Omental fat pad (tissue), 4 donors: ENCODE results near the gene FXYD2. TPM values are rescaled to one million over a fixed set of nuclear protein-coding genes. Genes with fewer than 3 reads are reported as not detected.

Source experiments
- ATAC-seq: fragments of 150-250 bp; one replicate; pipeline ENCODE4 v1.9.1; 2016; ENCODE audit warnings: mild to moderate bottlenecking, moderate library complexity; ENCODE audit not compliant: low FRiP score
- DNase-seq: peaks from one replicate; pipeline ENCODE4 v3.0.0-alpha.2; 2019; ENCODE audit warnings: low spot score
- total RNA-seq, 4 donors: library from RNA; depleted of rRNA; stranded (reverse); fragments of >200 nt; gene quantifications; one replicate each; pipeline ENCODE4 v1.1.0, GENCODE V29; 2016
- TF ChIP-seq, protein P1 (sequence below), 3 donors: fragments of 450-650 bp; IDR thresholded peaks; one replicate each; pipeline ENCODE4 v1.5.1; 2016 to 2017; ENCODE audit warnings: antibody characterized with exemption in 3 of 3, mild to moderate bottlenecking in 3 of 3, moderate library complexity in 2 of 3

FXYD2 gene
- total RNA-seq, 4 donors from 2014 or later = 1.1 to 4.3 (median 2.0) TPM

DNA sequence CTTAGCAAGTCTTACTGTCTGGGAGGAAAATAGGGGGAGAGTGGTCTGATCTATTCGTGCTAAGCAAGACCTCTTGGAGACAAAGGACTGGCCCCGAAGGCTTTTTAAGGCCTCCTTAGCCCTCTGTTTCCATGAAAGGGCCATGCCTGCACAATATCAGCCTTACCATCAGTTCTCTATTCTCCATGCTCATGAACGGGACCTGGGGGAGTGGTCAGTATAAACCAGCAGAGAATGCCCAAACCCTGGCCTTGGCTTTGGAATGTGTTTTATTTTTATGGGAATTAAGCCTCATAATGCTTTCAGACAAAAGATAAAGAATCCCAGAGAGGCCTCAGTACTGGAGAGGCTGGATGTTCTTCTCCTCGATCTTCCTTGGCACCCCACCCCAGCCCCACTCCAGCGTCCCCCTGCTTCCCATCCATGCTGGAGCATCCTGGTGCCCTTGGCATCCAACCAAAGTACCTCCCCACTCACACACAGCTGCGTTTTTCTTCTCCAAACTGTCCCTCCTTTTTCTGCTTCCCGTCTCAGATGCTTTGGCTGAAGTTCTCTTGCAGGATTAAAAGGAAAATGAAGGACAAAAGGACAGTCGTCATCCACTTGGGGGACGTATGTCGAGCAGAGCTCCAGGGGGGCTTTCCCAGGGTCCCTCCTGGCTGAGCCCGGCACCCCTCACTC is 33.3 kb upstream of the FXYD2 start:
- DNase-seq (no peak), ATAC-seq (no peak)
- TF ChIP-seq, protein P1, sequence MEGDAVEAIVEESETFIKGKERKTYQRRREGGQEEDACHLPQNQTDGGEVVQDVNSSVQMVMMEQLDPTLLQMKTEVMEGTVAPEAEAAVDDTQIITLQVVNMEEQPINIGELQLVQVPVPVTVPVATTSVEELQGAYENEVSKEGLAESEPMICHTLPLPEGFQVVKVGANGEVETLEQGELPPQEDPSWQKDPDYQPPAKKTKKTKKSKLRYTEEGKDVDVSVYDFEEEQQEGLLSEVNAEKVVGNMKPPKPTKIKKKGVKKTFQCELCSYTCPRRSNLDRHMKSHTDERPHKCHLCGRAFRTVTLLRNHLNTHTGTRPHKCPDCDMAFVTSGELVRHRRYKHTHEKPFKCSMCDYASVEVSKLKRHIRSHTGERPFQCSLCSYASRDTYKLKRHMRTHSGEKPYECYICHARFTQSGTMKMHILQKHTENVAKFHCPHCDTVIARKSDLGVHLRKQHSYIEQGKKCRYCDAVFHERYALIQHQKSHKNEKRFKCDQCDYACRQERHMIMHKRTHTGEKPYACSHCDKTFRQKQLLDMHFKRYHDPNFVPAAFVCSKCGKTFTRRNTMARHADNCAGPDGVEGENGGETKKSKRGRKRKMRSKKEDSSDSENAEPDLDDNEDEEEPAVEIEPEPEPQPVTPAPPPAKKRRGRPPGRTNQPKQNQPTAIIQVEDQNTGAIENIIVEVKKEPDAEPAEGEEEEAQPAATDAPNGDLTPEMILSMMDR (IDR thresholded peaks at IDR 0.05) = no peak

DNA sequence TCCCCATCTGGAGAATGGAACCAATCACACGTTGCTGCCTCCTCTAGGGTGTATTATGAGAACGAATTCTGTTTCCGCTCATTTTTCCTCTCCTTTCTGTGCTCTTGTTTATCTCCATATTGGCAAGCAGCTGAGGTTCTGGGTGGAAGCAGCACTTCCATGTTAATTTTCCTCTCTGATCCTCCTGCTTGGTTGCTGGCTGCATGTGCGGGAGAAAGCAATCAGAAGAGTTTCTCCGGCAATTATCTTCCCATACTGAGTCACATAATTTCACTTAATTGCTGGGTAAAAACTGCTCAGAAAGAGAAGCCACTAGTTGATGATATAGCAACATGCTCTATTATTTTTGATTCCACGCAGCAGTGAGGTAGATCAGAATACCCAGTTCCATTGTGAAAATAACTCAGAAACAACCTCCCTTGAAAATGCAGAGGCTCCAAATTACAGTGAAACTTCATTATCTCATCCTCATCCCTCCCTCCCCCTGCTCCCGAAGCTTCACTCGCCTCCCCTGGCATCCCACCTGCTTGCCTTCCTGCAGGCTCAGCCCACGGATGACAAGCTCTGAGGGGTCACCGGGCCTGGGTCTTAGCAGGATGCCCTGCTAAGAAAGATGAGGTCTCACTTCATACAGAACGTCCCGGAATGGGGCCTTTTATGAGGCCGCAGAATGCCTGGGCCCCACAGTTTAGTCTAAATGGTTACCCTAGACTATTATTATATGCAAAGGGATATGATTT is 31.5 kb upstream of the FXYD2 start:
- ATAC-seq (no peak), DNase-seq (no peak)
- TF ChIP-seq, protein P1 (IDR thresholded peaks at IDR 0.05) = no peak

DNA sequence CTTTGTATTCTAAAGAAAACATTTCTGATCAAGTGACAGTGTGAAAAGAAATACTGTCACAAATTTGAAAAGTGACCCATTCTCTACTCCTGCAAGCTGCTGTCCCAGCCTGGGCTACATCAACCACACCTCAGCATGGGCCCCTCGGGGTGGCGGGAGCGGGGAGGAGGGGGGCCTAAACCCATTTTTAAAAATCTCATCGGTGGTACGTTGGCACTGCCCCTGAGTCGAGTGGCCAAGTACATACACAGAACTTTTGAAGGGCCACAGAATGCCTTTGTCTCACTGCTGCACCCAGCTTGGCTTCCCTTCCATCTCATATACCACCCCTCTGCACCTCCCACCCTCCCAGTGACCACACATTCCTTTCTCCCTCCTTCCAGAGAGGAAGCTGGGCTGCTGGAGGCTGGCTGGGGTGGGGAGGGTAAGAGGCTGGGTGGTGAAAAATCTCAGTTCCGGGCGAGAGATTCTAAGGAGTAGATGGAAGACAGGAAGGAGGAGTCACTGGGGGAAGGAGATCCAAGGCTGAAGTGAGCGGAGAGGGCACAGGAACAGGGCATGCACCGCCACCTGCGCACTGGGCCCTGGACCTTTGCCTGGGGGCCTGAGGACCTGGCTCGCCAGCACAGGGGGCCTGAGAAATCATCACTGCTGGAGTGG is 30.8 kb upstream of the FXYD2 start:
- ATAC-seq = no peak
- no peak for DNase-seq
- TF ChIP-seq, protein P1 (IDR thresholded peaks at IDR 0.05) = no peak

DNA sequence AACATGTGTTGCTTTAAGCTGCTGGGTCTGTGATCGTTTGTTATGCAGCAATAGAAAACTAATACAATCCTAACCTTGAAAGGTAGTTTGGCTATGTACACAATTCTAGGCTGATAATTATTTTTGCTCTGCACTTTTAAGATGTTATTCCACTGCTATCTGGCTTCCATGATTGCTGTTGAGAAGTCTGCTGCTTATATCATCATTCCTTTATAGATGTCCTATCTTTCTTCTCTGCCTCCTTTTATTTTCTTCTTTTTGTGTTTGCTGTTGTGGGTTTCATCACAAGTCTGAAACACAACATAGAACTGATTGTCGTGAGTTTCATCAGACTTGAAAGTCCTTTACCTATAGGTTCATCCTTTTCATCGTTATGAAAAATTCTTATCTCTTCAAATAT is 27.8 kb upstream of the FXYD2 start:
- no peak for ATAC-seq

DNA sequence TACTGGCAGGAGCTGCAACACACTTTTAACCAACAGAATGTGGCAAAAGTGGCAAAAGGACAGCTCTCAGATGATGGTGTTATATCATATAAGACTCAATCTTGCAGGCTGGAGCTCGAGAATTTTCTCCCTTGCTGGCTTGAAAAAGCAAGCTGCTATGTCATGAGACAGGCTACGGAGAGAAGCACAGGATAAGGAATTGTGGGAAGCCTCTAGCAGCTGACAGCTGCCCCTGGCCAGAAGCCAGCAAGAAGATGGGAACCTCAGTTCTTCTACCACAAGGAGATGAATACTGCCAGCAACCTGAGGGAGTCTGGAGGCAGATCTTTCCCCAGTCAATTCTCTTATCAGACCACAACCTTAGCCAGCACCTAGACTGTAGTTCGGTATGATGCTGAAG is 27.3 kb upstream of the FXYD2 start:
- DNase-seq (no peak), ATAC-seq (no peak)
- TF ChIP-seq, protein P1 (IDR thresholded peaks at IDR 0.05) = no peak

More for the DNA sequence above, 27.8 kb upstream of the FXYD2 start:
- DNase-seq = no peak
- TF ChIP-seq, protein P1 (IDR thresholded peaks at IDR 0.05) = no peak

DNA sequence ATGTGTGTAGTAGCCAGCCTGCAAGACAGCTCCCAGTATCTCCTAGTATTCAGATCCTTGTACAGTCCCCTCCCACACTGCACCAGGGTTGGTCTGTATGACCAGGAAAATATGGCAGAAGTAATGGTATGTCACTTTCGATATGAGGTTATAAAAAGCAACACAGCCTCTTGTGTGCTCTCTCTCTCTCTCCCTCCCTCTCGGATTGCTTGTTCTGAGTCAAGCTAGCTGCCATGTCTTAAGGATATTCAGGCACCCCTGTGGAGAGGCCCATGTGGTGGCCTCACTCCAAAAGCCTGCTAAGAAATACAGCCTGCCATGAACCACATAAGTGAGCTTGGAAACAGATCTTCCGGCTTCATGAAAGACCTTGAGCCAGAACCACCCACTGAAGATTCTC is 26.6 kb upstream of the FXYD2 start:
- ATAC-seq = no peak
- TF ChIP-seq, protein P1 (IDR thresholded peaks at IDR 0.05) = no peak
- no peak for DNase-seq
